ENCODE results near the gene MTERF2.

MTERF2 gene

DNA sequence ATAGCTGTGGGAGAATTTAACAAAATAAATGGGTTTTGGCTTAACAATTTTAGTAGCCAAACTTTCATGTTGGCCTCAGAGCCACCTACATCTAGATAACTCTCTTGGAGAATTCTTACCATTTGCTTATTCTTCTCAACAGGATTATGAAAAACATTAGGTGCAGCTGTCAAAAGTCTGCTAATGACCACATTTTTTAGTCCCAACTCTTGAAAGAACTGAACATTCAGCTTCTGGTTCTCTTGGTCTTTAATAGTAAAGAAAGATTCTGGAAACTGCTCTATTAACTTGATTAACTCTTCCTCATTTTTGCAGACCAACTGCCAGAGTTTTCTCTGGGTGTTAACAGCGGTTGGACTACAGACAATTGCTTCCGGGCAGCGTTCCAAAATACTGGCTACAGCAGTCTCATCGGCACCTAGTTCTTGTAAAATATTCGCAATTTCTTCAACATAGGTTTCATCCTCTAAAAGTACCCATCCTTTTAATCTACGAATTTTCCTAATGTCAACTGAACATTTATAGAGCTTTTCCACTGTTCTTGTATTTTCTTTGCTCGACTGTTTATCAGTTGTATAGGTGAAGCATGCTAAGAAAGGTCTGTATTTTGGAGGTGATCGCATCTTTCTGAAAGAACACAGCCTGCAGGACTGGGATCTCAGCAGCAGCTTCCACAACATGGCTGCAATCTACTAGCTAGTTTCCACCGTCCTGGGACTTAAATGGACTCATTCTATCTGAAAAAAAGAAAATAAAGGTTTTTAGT, 8.7 kb downstream of the MTERF2 start:
- no peak overlapping the region for H3K27ac ChIP-seq
- no peak overlapping the region for H3K4me3 ChIP-seq (ENCODE audit: low read depth in 1 of 2, low read length in 1 of 2)
- H3K9me3 ChIP-seq: no peaks in the 10 kb centered on the region
- no peaks in the 10 kb centered on the region for H3K27me3 ChIP-seq
- TF ChIP-seq, protein P1, sequence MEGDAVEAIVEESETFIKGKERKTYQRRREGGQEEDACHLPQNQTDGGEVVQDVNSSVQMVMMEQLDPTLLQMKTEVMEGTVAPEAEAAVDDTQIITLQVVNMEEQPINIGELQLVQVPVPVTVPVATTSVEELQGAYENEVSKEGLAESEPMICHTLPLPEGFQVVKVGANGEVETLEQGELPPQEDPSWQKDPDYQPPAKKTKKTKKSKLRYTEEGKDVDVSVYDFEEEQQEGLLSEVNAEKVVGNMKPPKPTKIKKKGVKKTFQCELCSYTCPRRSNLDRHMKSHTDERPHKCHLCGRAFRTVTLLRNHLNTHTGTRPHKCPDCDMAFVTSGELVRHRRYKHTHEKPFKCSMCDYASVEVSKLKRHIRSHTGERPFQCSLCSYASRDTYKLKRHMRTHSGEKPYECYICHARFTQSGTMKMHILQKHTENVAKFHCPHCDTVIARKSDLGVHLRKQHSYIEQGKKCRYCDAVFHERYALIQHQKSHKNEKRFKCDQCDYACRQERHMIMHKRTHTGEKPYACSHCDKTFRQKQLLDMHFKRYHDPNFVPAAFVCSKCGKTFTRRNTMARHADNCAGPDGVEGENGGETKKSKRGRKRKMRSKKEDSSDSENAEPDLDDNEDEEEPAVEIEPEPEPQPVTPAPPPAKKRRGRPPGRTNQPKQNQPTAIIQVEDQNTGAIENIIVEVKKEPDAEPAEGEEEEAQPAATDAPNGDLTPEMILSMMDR (IDR thresholded peaks at IDR 0.05): no peak
- H3K4me1 ChIP-seq (ENCODE audit: control insufficient read depth in 1 of 2, insufficient read depth in 1 of 2, low read depth in 1 of 2, low read length in 1 of 2): no peaks in the 10 kb centered on the region
- no peaks in the 10 kb centered on the region for H3K36me3 ChIP-seq

DNA sequence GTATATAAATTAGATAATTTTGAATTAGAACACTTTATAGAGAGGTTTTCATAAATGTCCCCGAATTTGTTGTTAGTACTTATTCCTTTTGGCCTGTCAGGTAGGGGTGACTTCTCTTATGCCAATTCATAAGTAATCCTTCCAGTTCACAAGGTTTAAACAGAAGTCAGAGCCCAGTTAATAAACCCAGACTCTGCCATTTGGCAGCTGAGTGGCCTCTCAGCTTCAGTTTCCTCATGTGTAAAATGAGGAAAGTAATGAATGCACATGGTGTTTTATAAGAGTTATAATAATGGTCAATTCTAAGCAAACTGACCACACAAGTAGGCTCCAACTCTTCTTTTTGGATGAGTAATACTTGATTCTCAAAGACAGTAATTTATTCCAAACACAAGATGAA, 10.3 kb downstream of the MTERF2 start:
- H3K36me3 ChIP-seq: no peaks in the 10 kb centered on the region
- no peak overlapping the region for H3K27ac ChIP-seq
- TF ChIP-seq, protein P1 (IDR thresholded peaks at IDR 0.05): no peak
- no peaks in the 10 kb centered on the region for H3K27me3 ChIP-seq
- H3K9me3 ChIP-seq: no peaks in the 10 kb centered on the region
- H3K4me1 ChIP-seq (ENCODE audit: control insufficient read depth in 1 of 2, insufficient read depth in 1 of 2, low read depth in 1 of 2, low read length in 1 of 2): no peaks in the 10 kb centered on the region
- H3K4me3 ChIP-seq (ENCODE audit: low read depth in 1 of 2, low read length in 1 of 2): no peak overlapping the region

DNA sequence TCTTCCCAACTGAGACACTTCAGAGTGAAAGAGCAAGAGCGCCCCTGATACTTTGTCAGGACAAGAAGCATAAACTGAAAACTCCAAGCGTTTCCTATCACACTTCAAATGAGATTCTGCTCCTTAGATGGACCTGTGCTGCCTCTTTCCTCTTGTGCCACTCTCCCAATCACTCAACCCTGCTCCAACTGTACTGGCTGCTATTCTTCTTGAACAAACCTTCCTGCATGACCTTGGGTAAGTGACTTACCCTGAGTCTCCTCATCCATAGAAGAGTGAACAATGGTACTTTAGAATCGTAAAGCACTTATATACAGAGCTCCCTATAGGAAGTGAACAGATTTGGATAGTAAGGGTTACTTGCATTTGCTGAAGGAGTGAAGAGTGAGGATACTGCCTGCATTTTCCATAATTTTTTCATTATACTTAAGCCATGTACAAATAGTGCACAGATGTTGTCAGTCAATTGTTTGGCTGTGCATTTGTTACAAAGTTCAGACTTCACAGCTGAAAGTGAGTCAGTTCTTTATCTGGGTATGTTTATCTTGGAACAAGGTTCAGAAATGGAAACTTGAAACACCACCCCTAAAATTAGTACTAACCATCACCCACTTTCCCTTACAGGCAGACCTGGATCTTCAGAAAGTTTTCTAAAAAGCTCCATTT, 10.8 kb downstream of the MTERF2 start:
- H3K27ac ChIP-seq: no peak overlapping the region
- H3K9me3 ChIP-seq: no peaks in the 10 kb centered on the region
- H3K36me3 ChIP-seq: no peaks in the 10 kb centered on the region
- H3K27me3 ChIP-seq: no peaks in the 10 kb centered on the region
- H3K4me1 ChIP-seq (ENCODE audit: control insufficient read depth in 1 of 2, insufficient read depth in 1 of 2, low read depth in 1 of 2, low read length in 1 of 2): no peaks in the 10 kb centered on the region
- H3K4me3 ChIP-seq (ENCODE audit: low read depth in 1 of 2, low read length in 1 of 2): no peak overlapping the region
- TF ChIP-seq, protein P1 (IDR thresholded peaks at IDR 0.05): no peak

DNA sequence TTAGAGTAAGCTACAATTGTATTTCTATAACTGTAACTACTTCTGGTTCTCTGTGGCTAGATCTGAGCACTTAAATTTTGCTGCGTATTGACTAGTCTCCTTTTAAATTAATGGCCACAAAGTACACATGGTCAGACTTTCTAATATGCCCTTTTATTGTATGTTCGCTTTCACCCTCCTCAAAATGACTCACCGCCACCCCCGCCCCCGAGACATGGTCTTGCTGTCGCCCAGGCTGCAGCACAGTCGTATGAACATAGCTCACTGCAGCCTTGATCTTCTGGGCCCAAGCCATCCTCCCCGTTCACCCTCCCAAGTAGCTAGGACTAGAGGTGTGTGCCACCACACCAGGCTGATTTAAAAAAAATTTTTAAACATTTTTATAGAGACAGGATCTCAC, 11.8 kb downstream of the MTERF2 start:
- no peak overlapping the region for H3K4me3 ChIP-seq (ENCODE audit: low read depth in 1 of 2, low read length in 1 of 2)
- H3K36me3 ChIP-seq: no peaks in the 10 kb centered on the region
- H3K27ac ChIP-seq: no peak overlapping the region
- TF ChIP-seq, protein P1 (IDR thresholded peaks at IDR 0.05): no peak
- no peaks in the 10 kb centered on the region for H3K4me1 ChIP-seq (ENCODE audit: control insufficient read depth in 1 of 2, insufficient read depth in 1 of 2, low read depth in 1 of 2, low read length in 1 of 2)
- H3K9me3 ChIP-seq: no peaks in the 10 kb centered on the region
- H3K27me3 ChIP-seq: no peaks in the 10 kb centered on the region

DNA sequence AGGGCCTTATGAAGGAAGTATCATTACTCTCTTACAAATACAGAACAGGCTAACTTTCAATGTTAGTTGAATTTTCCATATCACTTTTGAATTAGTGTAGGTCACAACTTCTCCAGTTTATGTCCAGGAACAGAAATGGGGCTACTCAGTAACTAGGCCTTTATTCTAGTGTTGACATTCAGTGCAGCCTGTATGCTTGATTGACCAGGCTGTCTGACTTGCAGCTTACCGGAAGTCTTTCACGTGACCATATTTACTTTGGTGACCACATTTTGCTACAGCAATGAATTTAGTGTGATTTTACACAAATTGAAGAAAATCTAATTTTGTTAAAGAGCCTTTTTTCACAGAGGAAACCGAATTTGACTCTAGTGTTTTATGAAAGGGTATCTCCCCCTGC, 12.4 kb downstream of the MTERF2 start:
- Histone ChIP-seq H3K4me3 (ENCODE audit: low read depth in 1 of 2, low read length in 1 of 2) (no peak overlapping the region), H3K9me3 (no peaks in the 10 kb centered on the region), H3K27me3 (no peaks in the 10 kb centered on the region), H3K4me1 (ENCODE audit: control insufficient read depth in 1 of 2, insufficient read depth in 1 of 2, low read depth in 1 of 2, low read length in 1 of 2) (no peaks in the 10 kb centered on the region), H3K27ac (no peak overlapping the region), H3K36me3 (no peaks in the 10 kb centered on the region)
- TF ChIP-seq, protein P1 (IDR thresholded peaks at IDR 0.05): no peak
